Stimulated activated CD4-positive, alpha-beta T cell treated with anti-CD3 and anti-CD28 coated beads, Interleukin-1b, Interleukin-23, amount 100 ng/mL, for 1 hour (primary cell): ENCODE results near the gene KIAA1671.
"Not testable (repeated sequence)": the region's sequence is repeated elsewhere in the genome, so short reads cannot be mapped to it uniquely, and the experiment has no call there.

Source experiments
- DNase-seq, 2 donors: peaks; one replicate each; pipeline ENCODE4 v3.0.0-alpha.2; 2020; ENCODE audit warnings: low read depth in 2 of 2

Gene KIAA1671

GRCh38 chr22:25170426-25170980 lies 218.0 kb downstream of the KIAA1671 start:
- no peak for DNase-seq

GRCh38 chr22:25172153-25172552 lies 219.6 kb downstream of the KIAA1671 start:
- DNase-seq: no peak

- no peak for DNase-seq
Observed at GRCh38 chr22:25174156-25174887, 221.8 kb downstream of the KIAA1671 start.

- DNase-seq: no peak
Observed at GRCh38 chr22:25174888-25175411, 222.4 kb downstream of the KIAA1671 start.

GRCh38 chr22:25176175-25176574 lies 223.7 kb downstream of the KIAA1671 start:
- no peak for DNase-seq

GRCh38 chr22:25176799-25177198 lies 224.3 kb downstream of the KIAA1671 start:
- no peak for DNase-seq

GRCh38 chr22:25177226-25177625 lies 224.7 kb downstream of the KIAA1671 start:
- DNase-seq: no peak

- no peak for DNase-seq
Observed at GRCh38 chr22:25177895-25178294, 225.4 kb downstream of the KIAA1671 start.

- DNase-seq: not testable (repeated sequence)
Observed at GRCh38 chr22:25178348-25178747, 225.8 kb downstream of the KIAA1671 start.

- DNase-seq: not testable (repeated sequence)
Observed at GRCh38 chr22:25178869-25179631, 226.5 kb downstream of the KIAA1671 start.

GRCh38 chr22:25182131-25183110 lies 229.9 kb downstream of the KIAA1671 start:
- no peak for DNase-seq

GRCh38 chr22:25183949-25184619 lies 231.6 kb downstream of the KIAA1671 start:
- no peak for DNase-seq

GRCh38 chr22:25186140-25186539 lies 233.6 kb downstream of the KIAA1671 start:
- no peak for DNase-seq

GRCh38 chr22:25187469-25187868 lies 235.0 kb downstream of the KIAA1671 start:
- no peak for DNase-seq

GRCh38 chr22:25192406-25192805 lies 239.9 kb downstream of the KIAA1671 start:
- no peak for DNase-seq

GRCh38 chr22:25193130-25193529 lies 240.6 kb downstream of the KIAA1671 start:
- no peak for DNase-seq

GRCh38 chr22:25193548-25193947 lies 241.0 kb downstream of the KIAA1671 start:
- DNase-seq: no peak

- no peak for DNase-seq
Observed at GRCh38 chr22:25196326-25196725, 243.8 kb downstream of the KIAA1671 start.

- no peak for DNase-seq
Observed at GRCh38 chr22:25197340-25197739, 244.8 kb downstream of the KIAA1671 start.

- DNase-seq: no peak
Observed at GRCh38 chr22:25199731-25200520, 247.4 kb downstream of the KIAA1671 start, which contains the start of gene CRYBB3. Gene CRYBB3, plus strand, starts transcription at chr22:25199858. Its CDS starts 1,539 bp downstream, at chr22:25201397.
